HEK293 (cell line): ENCODE measurements around the gene MMP24OS.

Experiments used
- CTCF ChIA-PET: fragments of 350-600 bp; formaldehyde crosslinking; extraction: SDS; loops from one replicate; lab custom pipeline; 2021; ENCODE audit warnings: antibody characterized with exemption; lab: Yijun Ruan, JAX
- POLR2A ChIA-PET: fragments of 300-600 bp; formaldehyde crosslinking; extraction: SDS; loops from one replicate; lab custom pipeline; 2020; ENCODE audit warnings: antibody characterized with exemption, inconsistent platforms; lab: Yijun Ruan, JAX
- H3K27ac ChIP-seq: fragments of 200-500 bp; sonication (Bioruptor generic); 2 replicates; pipeline ENCODE4 v1.5.1; 2014; ENCODE audit warnings: low read depth, low read length, control low read depth, inconsistent platforms; ENCODE audit errors: extremely low read depth
- H3K36me3 ChIP-seq, 2 experiments: fragments of 200-500 bp in 1 of 2; sonication (Bioruptor generic) in 1 of 2; 1 replicate in 1 of 2; 2 replicates in 1 of 2; pipeline ENCODE4 v1.5.1; 2014 to 2017; ENCODE audit warnings: inconsistent platforms in 2 of 2, low read length in 2 of 2; ENCODE audit not compliant: control insufficient read depth in 2 of 2, insufficient read depth in 1 of 2
- H3K4me1 ChIP-seq: fragments of 200-500 bp; sonication (Bioruptor generic); 2 replicates; pipeline ENCODE4 v1.5.1; 2014; ENCODE audit warnings: mild to moderate bottlenecking, low read length, inconsistent platforms; ENCODE audit not compliant: control insufficient read depth, insufficient read depth
- H3K4me3 ChIP-seq: 2 replicates; pipeline ENCODE4 v1.5.1; 2011; ENCODE audit warnings: low read depth, mild to moderate bottlenecking, control low read depth, low read length, moderate library complexity
- H3K9me3 ChIP-seq: fragments of 200-500 bp; sonication (Bioruptor generic); 2 replicates; pipeline ENCODE4 v1.5.1; 2014; ENCODE audit warnings: low read depth, low read length, inconsistent platforms; ENCODE audit not compliant: control insufficient read depth, insufficient read depth
- KLF8 ChIP-seq: fragments of 450-650 bp; formaldehyde crosslinking; IDR thresholded peaks from 2 replicates; pipeline ENCODE4 v1.5.1; 2016; ENCODE audit warnings: missing biosample characterization, missing genetic modification characterization
- SCRT2 ChIP-seq: fragments of 450-650 bp; formaldehyde crosslinking; IDR thresholded peaks from 2 replicates; pipeline ENCODE4 v1.5.1; 2016; ENCODE audit warnings: missing biosample characterization, missing genetic modification characterization
- ZBTB7A ChIP-seq: fragments of 450-650 bp; formaldehyde crosslinking; IDR thresholded peaks from 2 replicates; pipeline ENCODE4 v1.5.1; 2016; ENCODE audit warnings: low read depth, missing biosample characterization, missing genetic modification characterization
- ZBTB8A ChIP-seq: fragments of 450-650 bp; formaldehyde crosslinking; IDR thresholded peaks from 2 replicates; pipeline ENCODE4 v1.5.1; 2016; ENCODE audit warnings: missing biosample characterization, missing genetic modification characterization
- ZNF2 ChIP-seq: fragments of 450-650 bp; formaldehyde crosslinking; IDR thresholded peaks from 2 replicates; pipeline ENCODE4 v1.5.1; 2016; ENCODE audit warnings: missing biosample characterization, missing genetic modification characterization
- ZNF223 ChIP-seq: fragments of 450-650 bp; formaldehyde crosslinking; IDR thresholded peaks from 2 replicates; pipeline ENCODE4 v1.5.1; 2016; ENCODE audit warnings: missing biosample characterization, missing genetic modification characterization
- ZNF335 ChIP-seq: fragments of 450-650 bp; formaldehyde crosslinking; conservative IDR thresholded peaks from 2 replicates; pipeline ENCODE4 v1.5.1; 2016; ENCODE audit warnings: missing biosample characterization, missing genetic modification characterization
- ZNF514 ChIP-seq: fragments of 450-650 bp; formaldehyde crosslinking; IDR thresholded peaks from 2 replicates; pipeline ENCODE4 v1.5.1; 2016; ENCODE audit warnings: missing biosample characterization, missing genetic modification characterization
- ZNF600 ChIP-seq: fragments of 450-650 bp; formaldehyde crosslinking; IDR thresholded peaks from 2 replicates; pipeline ENCODE4 v1.5.1; 2016; ENCODE audit warnings: missing biosample characterization, missing genetic modification characterization
- ZNF747 ChIP-seq: fragments of 450-650 bp; formaldehyde crosslinking; IDR thresholded peaks from 2 replicates; pipeline ENCODE4 v1.5.1; 2016; ENCODE audit warnings: missing biosample characterization, missing genetic modification characterization
- TF ChIP-seq, protein P1 (sequence below): fragments of 450-650 bp; formaldehyde crosslinking; IDR thresholded peaks from 2 replicates; pipeline ENCODE4; 2016; ENCODE audit warnings: missing biosample characterization, missing genetic modification characterization
- TF ChIP-seq, protein P2 (sequence below): fragments of 450-650 bp; formaldehyde crosslinking; conservative IDR thresholded peaks from 2 replicates; pipeline ENCODE4 v1.5.1; 2016; ENCODE audit warnings: low read depth, missing biosample characterization, missing genetic modification characterization
- TF ChIP-seq, protein P3 (sequence below): fragments of 450-650 bp; formaldehyde crosslinking; IDR thresholded peaks from 2 replicates; pipeline ENCODE4 v1.5.1; 2016; ENCODE audit warnings: missing biosample characterization, missing genetic modification characterization
- TF ChIP-seq, protein P4 (sequence below): fragments of 450-650 bp; formaldehyde crosslinking; IDR thresholded peaks from 2 replicates; pipeline ENCODE4 v1.5.1; 2017; ENCODE audit warnings: missing biosample characterization, missing genetic modification characterization
- TF ChIP-seq, protein P5 (sequence below): fragments of 450-650 bp; formaldehyde crosslinking; IDR thresholded peaks from 2 replicates; pipeline ENCODE4 v1.5.1; 2016; ENCODE audit warnings: missing biosample characterization, missing genetic modification characterization
- TF ChIP-seq, protein P6 (sequence below): fragments of 450-650 bp; formaldehyde crosslinking; IDR thresholded peaks from 2 replicates; pipeline ENCODE4 v1.5.1; 2017; ENCODE audit warnings: missing biosample characterization, mild to moderate bottlenecking, missing genetic modification characterization, moderate library complexity

Gene MMP24OS

DNA sequence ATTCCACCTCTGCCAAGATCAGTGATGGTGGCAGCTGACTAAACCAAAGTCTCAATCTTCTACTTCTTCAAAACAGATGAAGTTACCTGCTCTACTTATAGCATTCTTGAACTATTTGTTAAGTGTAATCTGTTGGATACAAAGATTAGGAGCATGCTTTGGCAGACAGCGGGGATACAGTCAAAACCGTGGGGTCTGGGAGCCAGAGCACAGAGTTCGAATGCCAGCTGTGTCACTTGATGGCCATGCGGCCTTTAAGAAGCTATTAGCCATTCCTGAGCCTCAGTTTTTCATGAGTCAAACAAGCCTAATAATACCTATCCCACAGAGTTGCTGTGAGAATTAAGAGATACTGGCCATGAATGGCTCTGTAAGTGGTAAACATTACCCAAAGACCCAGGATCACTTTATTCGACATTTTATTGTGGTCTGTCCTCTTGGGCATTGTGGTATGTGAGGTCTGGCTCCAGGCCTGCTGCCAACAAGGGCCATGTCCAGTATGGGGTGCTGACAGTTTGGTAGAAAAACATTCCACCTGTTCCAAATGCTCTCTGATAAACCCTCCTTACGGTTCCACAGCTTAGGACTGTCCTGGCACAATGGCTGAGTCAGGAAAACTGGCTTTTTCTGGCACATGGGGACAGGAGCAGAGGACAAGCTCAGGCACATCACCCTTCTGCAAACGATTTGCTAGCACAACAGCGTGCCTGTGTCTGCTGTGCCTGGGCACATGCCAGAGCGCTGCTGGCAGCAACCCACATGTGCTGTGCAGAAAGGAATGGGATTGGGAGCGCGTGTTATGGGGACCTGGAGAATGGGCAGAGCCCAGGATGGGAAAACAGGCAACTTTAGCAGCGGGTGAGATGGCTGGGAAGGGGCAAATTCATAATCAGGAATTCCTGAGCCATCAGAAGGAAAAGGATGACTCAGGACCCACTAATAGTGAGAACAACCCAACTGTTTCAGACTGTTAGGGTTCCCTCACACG lies 30.0 kb upstream of the MMP24OS start (continued):
- TF ChIP-seq, protein P1, sequence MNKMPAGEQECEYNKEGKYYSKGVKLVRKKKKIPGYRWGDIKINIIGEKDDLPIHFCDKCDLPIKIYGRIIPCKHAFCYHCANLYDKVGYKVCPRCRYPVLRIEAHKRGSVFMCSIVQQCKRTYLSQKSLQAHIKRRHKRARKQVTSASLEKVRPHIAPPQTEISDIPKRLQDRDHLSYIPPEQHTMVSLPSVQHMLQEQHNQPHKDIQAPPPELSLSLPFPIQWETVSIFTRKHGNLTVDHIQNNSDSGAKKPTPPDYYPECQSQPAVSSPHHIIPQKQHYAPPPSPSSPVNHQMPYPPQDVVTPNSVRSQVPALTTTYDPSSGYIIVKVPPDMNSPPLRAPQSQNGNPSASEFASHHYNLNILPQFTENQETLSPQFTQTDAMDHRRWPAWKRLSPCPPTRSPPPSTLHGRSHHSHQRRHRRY (tag by site-specific recombination) = no peak
- TF ChIP-seq ZNF223 = no peak
- 0 out of 2 replicates have a peak, but pooled peaks have one; percentile 17 for TF ChIP-seq SCRT2 (tag by site-specific recombination)
- TF ChIP-seq, protein P2, sequence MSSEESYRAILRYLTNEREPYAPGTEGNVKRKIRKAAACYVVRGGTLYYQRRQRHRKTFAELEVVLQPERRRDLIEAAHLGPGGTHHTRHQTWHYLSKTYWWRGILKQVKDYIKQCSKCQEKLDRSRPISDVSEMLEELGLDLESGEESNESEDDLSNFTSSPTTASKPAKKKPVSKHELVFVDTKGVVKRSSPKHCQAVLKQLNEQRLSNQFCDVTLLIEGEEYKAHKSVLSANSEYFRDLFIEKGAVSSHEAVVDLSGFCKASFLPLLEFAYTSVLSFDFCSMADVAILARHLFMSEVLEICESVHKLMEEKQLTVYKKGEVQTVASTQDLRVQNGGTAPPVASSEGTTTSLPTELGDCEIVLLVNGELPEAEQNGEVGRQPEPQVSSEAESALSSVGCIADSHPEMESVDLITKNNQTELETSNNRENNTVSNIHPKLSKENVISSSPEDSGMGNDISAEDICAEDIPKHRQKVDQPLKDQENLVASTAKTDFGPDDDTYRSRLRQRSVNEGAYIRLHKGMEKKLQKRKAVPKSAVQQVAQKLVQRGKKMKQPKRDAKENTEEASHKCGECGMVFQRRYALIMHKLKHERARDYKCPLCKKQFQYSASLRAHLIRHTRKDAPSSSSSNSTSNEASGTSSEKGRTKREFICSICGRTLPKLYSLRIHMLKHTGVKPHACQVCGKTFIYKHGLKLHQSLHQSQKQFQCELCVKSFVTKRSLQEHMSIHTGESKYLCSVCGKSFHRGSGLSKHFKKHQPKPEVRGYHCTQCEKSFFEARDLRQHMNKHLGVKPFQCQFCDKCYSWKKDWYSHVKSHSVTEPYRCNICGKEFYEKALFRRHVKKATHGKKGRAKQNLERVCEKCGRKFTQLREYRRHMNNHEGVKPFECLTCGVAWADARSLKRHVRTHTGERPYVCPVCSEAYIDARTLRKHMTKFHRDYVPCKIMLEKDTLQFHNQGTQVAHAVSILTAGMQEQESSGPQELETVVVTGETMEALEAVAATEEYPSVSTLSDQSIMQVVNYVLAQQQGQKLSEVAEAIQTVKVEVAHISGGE (tag by site-specific recombination) = no peak
- TF ChIP-seq, all 188 proteins: peak for 3

DNA sequence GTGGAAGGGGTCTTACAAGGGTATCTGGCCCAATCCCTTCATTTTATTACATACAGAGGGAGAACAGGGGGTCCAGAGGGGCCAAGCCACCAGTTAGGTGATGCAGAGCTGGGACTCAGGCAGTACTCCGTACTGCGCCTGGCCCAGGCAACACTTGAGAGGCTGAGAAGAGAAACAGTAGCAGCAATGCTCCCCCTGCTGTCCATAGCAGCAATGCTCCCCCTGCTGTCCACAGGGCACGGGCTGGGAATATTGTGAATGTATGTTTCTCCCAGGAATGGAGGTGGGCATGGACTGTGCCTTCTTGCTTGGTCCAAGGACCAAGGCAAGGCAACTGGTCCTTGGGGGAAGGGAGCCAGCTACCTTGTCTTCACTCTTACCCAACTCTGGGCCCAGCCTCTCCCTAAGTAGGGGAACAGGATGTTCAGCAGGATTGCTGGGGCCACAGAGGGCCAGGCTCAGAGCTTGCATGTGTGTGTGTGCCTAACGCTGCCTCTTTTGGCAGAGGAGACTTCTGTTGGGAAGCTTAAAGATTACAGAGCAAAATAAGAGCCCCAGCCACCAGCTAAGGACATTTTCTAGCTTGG lies 29.1 kb upstream of the MMP24OS start:
- peaks cover 5% of the 10 kb centered on the region for H3K4me1 ChIP-seq
- H3K27ac ChIP-seq = peak overlapping the region; percentile 33; the same call in 1 of the 2 replicates
- H3K4me3 ChIP-seq = no peak overlapping the region
- ChIA-PET CTCF (interaction anchor here (0.6 to 13.7 kb wide), 27 partner anchors 11 to 379 kb away, joined by 3 to 236 read pairs (median 4); partner anchors contain the start of genes CEP250, EIF6 and GDF5), POLR2A (interaction anchor here (1.4 to 3.3 kb wide), 3 partner anchors 23 to 148 kb away, joined by 5 to 15 read pairs (median 15); partner anchors contain the start of genes CEP250, EIF6 and MMP24OS)
- no peaks in the 10 kb centered on the region for H3K9me3 ChIP-seq
- H3K36me3 ChIP-seq = peaks cover 0 to 13% of the 10 kb centered on the region in 2 experiments; a peak in 1 of 3 replicates
- TF ChIP-seq, protein P3, sequence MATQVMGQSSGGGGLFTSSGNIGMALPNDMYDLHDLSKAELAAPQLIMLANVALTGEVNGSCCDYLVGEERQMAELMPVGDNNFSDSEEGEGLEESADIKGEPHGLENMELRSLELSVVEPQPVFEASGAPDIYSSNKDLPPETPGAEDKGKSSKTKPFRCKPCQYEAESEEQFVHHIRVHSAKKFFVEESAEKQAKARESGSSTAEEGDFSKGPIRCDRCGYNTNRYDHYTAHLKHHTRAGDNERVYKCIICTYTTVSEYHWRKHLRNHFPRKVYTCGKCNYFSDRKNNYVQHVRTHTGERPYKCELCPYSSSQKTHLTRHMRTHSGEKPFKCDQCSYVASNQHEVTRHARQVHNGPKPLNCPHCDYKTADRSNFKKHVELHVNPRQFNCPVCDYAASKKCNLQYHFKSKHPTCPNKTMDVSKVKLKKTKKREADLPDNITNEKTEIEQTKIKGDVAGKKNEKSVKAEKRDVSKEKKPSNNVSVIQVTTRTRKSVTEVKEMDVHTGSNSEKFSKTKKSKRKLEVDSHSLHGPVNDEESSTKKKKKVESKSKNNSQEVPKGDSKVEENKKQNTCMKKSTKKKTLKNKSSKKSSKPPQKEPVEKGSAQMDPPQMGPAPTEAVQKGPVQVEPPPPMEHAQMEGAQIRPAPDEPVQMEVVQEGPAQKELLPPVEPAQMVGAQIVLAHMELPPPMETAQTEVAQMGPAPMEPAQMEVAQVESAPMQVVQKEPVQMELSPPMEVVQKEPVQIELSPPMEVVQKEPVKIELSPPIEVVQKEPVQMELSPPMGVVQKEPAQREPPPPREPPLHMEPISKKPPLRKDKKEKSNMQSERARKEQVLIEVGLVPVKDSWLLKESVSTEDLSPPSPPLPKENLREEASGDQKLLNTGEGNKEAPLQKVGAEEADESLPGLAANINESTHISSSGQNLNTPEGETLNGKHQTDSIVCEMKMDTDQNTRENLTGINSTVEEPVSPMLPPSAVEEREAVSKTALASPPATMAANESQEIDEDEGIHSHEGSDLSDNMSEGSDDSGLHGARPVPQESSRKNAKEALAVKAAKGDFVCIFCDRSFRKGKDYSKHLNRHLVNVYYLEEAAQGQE (tag by site-specific recombination) = no peak; the same call in 1 of the 2 replicates
- TF ChIP-seq, protein P4, sequence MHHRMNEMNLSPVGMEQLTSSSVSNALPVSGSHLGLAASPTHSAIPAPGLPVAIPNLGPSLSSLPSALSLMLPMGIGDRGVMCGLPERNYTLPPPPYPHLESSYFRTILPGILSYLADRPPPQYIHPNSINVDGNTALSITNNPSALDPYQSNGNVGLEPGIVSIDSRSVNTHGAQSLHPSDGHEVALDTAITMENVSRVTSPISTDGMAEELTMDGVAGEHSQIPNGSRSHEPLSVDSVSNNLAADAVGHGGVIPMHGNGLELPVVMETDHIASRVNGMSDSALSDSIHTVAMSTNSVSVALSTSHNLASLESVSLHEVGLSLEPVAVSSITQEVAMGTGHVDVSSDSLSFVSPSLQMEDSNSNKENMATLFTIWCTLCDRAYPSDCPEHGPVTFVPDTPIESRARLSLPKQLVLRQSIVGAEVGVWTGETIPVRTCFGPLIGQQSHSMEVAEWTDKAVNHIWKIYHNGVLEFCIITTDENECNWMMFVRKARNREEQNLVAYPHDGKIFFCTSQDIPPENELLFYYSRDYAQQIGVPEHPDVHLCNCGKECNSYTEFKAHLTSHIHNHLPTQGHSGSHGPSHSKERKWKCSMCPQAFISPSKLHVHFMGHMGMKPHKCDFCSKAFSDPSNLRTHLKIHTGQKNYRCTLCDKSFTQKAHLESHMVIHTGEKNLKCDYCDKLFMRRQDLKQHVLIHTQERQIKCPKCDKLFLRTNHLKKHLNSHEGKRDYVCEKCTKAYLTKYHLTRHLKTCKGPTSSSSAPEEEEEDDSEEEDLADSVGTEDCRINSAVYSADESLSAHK (tag by site-specific recombination) = no peak
- TF ChIP-seq ZNF747 = no peak
- peak; percentile 88 for TF ChIP-seq ZNF600 (tag by site-specific recombination)
- TF ChIP-seq, protein P1 (tag by site-specific recombination) = no peak
- no peak for TF ChIP-seq ZBTB8A (tag by site-specific recombination)
- TF ChIP-seq ZNF2 (tag by site-specific recombination) = 0 out of 2 replicates have a peak, but pooled peaks have one; percentile 40
- TF ChIP-seq, protein P5, sequence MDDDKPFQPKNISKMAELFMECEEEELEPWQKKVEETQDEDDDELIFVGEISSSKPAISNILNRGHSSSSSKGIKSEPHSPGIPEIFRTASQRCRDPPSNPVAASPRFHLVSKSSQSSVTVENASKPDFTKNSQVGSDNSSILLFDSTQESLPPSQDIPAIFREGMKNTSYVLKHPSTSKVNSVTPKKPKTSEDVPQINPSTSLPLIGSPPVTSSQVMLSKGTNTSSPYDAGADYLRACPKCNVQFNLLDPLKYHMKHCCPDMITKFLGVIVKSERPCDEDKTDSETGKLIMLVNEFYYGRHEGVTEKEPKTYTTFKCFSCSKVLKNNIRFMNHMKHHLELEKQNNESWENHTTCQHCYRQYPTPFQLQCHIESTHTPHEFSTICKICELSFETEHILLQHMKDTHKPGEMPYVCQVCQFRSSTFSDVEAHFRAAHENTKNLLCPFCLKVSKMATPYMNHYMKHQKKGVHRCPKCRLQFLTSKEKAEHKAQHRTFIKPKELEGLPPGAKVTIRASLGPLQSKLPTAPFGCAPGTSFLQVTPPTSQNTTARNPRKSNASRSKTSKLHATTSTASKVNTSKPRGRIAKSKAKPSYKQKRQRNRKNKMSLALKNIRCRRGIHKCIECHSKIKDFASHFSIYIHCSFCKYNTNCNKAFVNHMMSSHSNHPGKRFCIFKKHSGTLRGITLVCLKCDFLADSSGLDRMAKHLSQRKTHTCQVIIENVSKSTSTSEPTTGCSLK = no peak
- TF ChIP-seq, protein P6, sequence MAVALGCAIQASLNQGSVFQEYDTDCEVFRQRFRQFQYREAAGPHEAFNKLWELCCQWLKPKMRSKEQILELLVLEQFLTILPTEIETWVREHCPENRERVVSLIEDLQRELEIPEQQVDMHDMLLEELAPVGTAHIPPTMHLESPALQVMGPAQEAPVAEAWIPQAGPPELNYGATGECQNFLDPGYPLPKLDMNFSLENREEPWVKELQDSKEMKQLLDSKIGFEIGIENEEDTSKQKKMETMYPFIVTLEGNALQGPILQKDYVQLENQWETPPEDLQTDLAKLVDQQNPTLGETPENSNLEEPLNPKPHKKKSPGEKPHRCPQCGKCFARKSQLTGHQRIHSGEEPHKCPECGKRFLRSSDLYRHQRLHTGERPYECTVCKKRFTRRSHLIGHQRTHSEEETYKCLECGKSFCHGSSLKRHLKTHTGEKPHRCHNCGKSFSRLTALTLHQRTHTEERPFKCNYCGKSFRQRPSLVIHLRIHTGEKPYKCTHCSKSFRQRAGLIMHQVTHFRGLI (tag by site-specific recombination) = no peak
- TF ChIP-seq KLF8 (tag by site-specific recombination) = no peak
- TF ChIP-seq ZNF514 (tag by site-specific recombination) = no peak
- TF ChIP-seq ZBTB7A (tag by site-specific recombination) = no peak
- no peak for TF ChIP-seq ZNF335
